GM12801 (cell line): ENCODE results near the gene B3GNT3.

Source experiments
- TF ChIP-seq, protein P1 (sequence below): IDR thresholded peaks from one replicate; pipeline ENCODE4 v1.5.1; 2011; ENCODE audit warnings: control low read depth; ENCODE audit not compliant: insufficient read length; ENCODE audit errors: extremely low read depth

The B3GNT3 gene

DNA sequence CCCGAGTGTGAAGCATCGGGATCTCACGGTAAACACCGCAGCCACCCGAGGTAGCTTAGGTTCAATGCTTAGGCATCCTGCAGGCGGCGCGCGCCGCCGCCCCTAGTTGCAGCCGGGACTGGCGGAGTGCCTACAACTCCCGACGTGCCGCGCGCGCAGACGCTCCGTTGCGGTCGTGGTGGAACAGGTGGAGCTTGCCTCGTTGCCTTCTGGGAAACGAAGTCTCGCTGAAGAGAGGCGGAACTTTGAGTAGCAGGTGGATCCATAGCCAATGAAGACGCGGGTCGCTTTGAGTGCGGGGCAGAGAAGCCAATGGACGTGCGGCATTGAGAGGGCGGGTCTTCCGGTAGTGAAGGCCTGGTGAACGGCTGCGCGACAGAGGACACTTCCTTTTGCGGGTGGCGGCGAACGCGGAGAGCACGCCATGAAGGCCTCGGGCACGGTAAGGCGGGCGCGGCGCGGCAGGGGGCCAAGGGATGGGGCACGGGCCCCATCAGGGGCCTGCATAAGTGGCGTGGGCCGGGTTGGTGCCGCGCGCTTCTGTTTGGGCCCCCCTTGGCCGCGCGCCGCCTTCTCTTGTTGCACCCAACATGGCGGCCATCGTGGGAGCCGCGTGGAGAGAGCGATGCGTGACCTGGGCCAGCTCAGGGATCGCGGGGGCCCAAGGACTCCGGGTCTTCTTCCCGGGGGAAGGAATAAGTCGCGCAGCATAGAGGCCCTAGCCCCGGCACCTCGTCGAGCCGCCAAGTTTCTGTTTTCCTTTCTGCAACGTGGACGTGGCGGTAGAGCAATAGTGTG lies 64.8 kb downstream of the B3GNT3 start, which contains the start of gene RPL18A:
Gene RPL18A (plus strand): TSS at position 378 of the 798 bp plus-strand sequence. CDS start 47 bp downstream, at position 425.
- TF ChIP-seq, protein P1, sequence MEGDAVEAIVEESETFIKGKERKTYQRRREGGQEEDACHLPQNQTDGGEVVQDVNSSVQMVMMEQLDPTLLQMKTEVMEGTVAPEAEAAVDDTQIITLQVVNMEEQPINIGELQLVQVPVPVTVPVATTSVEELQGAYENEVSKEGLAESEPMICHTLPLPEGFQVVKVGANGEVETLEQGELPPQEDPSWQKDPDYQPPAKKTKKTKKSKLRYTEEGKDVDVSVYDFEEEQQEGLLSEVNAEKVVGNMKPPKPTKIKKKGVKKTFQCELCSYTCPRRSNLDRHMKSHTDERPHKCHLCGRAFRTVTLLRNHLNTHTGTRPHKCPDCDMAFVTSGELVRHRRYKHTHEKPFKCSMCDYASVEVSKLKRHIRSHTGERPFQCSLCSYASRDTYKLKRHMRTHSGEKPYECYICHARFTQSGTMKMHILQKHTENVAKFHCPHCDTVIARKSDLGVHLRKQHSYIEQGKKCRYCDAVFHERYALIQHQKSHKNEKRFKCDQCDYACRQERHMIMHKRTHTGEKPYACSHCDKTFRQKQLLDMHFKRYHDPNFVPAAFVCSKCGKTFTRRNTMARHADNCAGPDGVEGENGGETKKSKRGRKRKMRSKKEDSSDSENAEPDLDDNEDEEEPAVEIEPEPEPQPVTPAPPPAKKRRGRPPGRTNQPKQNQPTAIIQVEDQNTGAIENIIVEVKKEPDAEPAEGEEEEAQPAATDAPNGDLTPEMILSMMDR, result peak; percentile 86

GRCh38 chr19:17860331-17860992 lies 65.5 kb downstream of the B3GNT3 start:
- TF ChIP-seq, protein P1, result no peak

DNA sequence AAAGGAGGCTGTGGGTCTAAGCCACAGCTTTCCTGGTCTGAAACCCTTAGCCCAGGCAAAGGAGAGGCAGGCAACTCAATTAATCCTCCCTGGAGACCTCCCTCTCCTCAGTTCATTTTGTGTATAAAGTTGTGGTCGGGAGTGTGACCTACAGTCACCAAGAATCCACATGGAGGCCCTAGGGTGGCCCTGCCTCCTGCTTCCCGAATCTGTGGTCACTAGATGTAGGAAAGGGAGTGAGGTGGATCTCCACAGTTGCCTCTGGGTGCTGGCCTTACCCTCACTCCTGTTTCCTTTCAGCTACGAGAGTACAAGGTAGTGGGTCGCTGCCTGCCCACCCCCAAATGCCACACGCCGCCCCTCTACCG lies 66.0 kb downstream of the B3GNT3 start:
- TF ChIP-seq, protein P1, result no peak

GRCh38 chr19:17861542-17862402 lies 66.8 kb downstream of the B3GNT3 start:
- TF ChIP-seq, protein P1, result no peak

- TF ChIP-seq, protein P1, result no peak
Measured at GRCh38 chr19:17862711-17863519, 68.0 kb downstream of the B3GNT3 start.
